CD4-positive, alpha-beta T cell treated with Interleukin-15 for 1 hour (primary cell): ENCODE data around the gene POP7.
A peak's percentile ranks its signal among the peaks of the same experiment; 100 is the strongest.
"Not testable (repeated sequence)": the region's sequence is repeated elsewhere in the genome, so short reads cannot be mapped to it uniquely, and the experiment has no call there.

Source experiments
- DNase-seq: peaks from one replicate; pipeline ENCODE4 v3.0.0-alpha.2; 2020

The POP7 gene

GRCh38 chr7:100693312-100694097, 12.4 kb upstream of the POP7 start:
- DNase-seq = no peak

GRCh38 chr7:100694098-100694745, 11.7 kb upstream of the POP7 start, which contains the start of gene GIGYF1:
Gene GIGYF1, minus strand, starts transcription at chr7:100694250. Its CDS starts 6,012 bp downstream, at chr7:100688238.
- peak; percentile 74 for DNase-seq

GRCh38 chr7:100696123-100696521, 9.8 kb upstream of the POP7 start:
- no peak for DNase-seq

DNA sequence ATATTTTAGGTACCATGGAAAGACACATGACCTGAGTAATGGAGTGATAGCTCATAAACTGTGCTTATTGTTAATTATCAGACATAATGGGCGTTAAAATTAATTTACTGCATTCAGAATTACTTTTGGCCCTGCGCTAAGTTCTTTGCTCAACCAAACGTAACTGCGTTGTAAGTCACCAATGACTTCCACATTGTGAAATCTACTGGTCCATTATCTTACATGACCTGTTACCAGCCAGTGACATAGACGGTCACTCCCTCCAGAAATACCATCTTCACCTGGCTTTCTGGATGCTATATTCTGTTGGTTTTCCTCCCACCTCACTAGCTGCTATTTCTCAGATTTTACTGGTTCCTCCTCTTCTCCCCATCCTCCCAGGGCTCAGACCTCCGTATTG, 6.9 kb upstream of the POP7 start:
- no peak for DNase-seq

GRCh38 chr7:100701089-100701488, 4.8 kb upstream of the POP7 start:
- not testable (repeated sequence) for DNase-seq

DNA sequence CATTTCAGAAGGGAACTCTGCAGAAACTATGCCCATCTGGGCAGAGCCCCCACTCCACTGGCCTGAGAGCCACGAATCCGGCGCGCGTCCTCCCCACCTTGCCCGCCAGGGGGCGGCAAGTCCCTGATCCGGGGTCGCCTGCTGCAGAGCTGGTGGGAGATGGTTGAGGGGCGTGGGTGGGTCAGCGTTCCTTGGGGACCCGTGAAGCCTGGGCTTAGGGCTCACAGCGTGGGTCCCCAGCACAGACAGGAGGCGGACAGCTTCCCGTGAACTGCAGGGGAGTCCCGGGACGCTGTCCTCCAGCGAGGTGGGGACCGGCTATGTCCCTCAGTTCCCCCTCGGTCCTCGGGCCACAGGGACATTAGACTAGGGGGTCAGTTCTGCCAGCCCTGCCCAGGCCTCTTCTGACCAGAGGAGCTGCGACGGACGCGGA, 585 bp upstream of the POP7 start:
- peak; percentile 68 for DNase-seq

GRCh38 chr7:100706672-100707311, 871 bp downstream of the POP7 start:
- no peak for DNase-seq

GRCh38 chr7:100708395-100708794, 2.5 kb downstream of the POP7 start:
- no peak for DNase-seq

GRCh38 chr7:100710452-100710851, 4.5 kb downstream of the POP7 start:
- no peak for DNase-seq

- no peak for DNase-seq
These were observed 5.4 kb downstream of the POP7 start for GRCh38 chr7:100711369-100711768.

DNA sequence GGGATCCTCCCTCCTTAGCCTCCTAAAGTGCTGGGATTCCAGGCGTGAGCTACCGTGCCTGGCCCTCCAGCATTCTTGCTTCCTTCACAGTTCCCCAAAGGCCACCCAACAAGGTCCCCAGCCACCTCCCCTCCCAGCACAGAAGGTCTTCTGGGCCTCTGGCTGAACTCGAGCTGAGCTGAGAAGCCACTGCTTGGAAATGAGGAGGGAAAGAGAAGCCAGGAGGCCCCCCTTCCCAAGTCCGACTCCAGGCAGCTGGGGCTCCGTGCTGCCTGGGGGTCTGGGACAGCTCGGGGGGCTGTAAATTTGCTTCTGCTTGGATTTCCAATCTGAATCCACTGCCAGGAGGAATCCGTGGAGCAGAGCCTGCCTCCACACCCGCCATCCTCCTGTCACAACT, 8.8 kb downstream of the POP7 start:
- no peak for DNase-seq

- not testable (repeated sequence) for DNase-seq
These were observed 11.2 kb downstream of the POP7 start for GRCh38 chr7:100717073-100717472.

GRCh38 chr7:100719523-100720278, 13.8 kb downstream of the POP7 start:
- DNase-seq = no peak

- DNase-seq = no peak
These were observed 14.4 kb downstream of the POP7 start, which contains the start of gene EPO for GRCh38 chr7:100720279-100720670. Gene EPO, plus strand, starts transcription at chr7:100720468. Its CDS starts 513 bp downstream, at chr7:100720981.

DNA sequence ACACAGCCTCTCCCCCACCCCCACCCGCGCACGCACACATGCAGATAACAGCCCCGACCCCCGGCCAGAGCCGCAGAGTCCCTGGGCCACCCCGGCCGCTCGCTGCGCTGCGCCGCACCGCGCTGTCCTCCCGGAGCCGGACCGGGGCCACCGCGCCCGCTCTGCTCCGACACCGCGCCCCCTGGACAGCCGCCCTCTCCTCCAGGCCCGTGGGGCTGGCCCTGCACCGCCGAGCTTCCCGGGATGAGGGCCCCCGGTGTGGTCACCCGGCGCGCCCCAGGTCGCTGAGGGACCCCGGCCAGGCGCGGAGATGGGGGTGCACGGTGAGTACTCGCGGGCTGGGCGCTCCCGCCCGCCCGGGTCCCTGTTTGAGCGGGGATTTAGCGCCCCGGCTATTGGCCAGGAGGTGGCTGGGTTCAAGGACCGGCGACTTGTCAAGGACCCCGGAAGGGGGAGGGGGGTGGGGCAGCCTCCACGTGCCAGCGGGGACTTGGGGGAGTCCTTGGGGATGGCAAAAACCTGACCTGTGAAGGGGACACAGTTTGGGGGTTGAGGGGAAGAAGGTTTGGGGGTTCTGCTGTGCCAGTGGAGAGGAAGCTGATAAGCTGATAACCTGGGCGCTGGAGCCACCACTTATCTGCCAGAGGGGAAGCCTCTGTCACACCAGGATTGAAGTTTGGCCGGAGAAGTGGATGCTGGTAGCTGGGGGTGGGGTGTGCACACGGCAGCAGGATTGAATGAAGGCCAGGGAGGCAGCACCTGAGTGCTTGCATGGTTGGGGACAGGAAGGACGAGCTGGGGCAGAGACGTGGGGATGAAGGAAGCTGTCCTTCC, 15.0 kb downstream of the POP7 start:
- DNase-seq = no peak

DNA sequence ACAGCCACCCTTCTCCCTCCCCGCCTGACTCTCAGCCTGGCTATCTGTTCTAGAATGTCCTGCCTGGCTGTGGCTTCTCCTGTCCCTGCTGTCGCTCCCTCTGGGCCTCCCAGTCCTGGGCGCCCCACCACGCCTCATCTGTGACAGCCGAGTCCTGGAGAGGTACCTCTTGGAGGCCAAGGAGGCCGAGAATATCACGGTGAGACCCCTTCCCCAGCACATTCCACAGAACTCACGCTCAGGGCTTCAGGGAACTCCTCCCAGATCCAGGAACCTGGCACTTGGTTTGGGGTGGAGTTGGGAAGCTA, 15.5 kb downstream of the POP7 start:
- DNase-seq = no peak

- no peak for DNase-seq
These were observed 16.7 kb downstream of the POP7 start for GRCh38 chr7:100722480-100723212.

DNA sequence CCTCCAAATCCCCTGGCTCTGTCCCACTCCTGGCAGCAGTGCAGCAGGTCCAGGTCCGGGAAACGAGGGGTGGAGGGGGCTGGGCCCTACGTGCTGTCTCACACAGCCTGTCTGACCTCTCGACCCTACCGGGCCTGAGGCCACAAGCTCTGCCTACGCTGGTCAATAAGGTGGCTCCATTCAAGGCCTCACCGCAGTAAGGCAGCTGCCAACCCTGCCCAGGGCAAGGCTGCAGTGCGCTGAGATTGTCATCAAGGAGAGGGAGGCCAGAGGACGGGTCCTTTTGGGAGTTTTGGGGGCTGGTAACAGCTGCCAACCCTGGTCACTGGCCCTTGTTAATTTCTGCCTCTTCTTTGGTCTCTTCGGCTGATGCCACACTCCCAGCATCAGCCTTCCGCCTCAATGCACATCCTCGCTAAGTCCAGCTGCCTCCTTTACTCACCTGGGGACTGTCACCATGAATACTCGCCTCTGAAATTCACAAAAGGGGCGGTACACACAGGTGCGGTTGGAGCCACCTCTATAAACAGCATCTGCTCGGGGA, 17.9 kb downstream of the POP7 start:
- DNase-seq = no peak

DNA sequence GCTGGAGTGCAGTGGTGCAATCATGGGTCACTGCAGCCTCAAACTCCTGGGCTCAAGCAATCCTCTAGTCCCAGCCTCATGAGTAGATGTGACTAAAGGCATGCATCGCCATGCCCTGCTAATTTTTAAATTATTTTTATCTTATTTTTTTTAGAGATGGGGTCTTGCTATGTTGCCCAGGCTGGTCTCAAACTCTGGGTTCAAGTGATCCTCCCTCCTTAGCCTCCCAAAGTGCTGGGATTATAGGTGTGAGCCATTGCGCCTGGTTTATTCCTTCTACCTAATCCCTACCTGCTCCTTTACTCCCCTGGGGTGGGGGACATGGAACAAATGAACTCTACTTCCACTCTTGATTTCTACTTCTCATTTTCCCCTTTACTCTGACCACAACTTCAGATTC, 18.4 kb downstream of the POP7 start:
- not testable (repeated sequence) for DNase-seq

DNA sequence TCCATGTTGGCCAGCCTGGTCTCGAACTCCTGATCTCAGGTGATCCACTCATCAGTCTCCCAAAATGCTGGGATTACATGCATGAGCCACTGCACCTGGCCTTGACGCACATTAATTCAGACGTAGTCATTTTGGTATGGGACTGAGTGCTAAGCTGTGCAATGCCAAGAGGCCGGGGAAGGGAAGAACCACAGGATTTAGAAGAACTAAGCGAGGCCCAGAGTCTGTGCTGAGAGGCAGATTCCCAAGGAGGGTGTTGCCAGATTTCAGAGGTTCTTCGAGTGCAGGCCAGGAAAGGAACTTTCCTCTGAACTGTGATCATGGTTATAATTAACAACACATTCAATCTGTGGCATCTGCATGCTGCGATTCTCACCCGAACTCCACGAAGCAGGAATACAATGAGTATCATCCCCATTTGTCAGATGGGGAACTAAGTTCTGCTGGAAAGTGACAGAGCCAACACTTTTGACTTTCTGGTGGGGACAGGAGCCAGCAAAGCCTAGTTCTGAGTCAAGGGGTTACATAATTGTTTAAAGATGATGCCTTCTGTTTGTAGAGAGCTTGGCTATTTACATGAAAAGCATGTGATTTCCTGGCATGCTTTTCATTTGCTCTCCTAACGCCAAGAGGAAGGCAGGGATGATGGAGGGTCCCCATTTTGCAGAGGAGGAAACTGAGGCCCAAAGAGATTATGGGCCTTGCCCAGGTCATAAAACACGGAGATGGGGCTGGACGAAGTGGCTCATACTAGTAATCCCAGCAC, 21.3 kb downstream of the POP7 start:
- DNase-seq = no peak
